Subcutaneous abdominal adipose tissue (tissue), 5 donors: ENCODE data around the gene UBE2M.
"Not testable (repeated sequence)": the region's sequence is repeated elsewhere in the genome, so short reads cannot be mapped to it uniquely, and the experiment has no call there.

Experiments
- H3K27ac ChIP-seq: one replicate; pipeline ENCODE4 v1.7.0; 2013; ENCODE audit warnings: low read depth, mild to moderate bottlenecking, inconsistent platforms, low read length, moderate library complexity
- H3K27me3 ChIP-seq, 5 donors: one replicate each; pipeline ENCODE4 v1.7.0; 2013; ENCODE audit warnings: low read length in 5 of 5, inconsistent platforms in 1 of 5; ENCODE audit not compliant: control insufficient read depth in 5 of 5, insufficient read depth in 4 of 5
- H3K36me3 ChIP-seq, 5 donors: one replicate each; pipeline ENCODE4 v1.7.0; 2013; ENCODE audit warnings: low read length in 5 of 5; ENCODE audit not compliant: control insufficient read depth in 5 of 5, insufficient read depth in 5 of 5
- H3K4me1 ChIP-seq, 5 donors: one replicate each; pipeline ENCODE4 v1.7.0; 2013; ENCODE audit warnings: low read length in 5 of 5, mild to moderate bottlenecking in 3 of 5, moderate library complexity in 1 of 5; ENCODE audit not compliant: control insufficient read depth in 5 of 5, insufficient read depth in 5 of 5
- H3K4me3 ChIP-seq, 5 donors: one replicate each; pipeline ENCODE4 v1.7.0; 2013; ENCODE audit warnings: low read length in 5 of 5, low read depth in 1 of 5
- H3K9ac ChIP-seq, 5 donors: one replicate each; pipeline ENCODE4 v1.7.0; 2013; ENCODE audit warnings: low read length in 5 of 5, mild to moderate bottlenecking in 4 of 5, moderate library complexity in 3 of 5
- H3K9me3 ChIP-seq, 5 donors: one replicate each; pipeline ENCODE4 v1.7.0; 2013; ENCODE audit warnings: low read length in 5 of 5; ENCODE audit not compliant: control insufficient read depth in 5 of 5
- donor health status: healthy.
- donor health status: healthy.
- donor health status: healthy.
- donor health status: healthy.
- donor health status: healthy.

UBE2M gene

DNA sequence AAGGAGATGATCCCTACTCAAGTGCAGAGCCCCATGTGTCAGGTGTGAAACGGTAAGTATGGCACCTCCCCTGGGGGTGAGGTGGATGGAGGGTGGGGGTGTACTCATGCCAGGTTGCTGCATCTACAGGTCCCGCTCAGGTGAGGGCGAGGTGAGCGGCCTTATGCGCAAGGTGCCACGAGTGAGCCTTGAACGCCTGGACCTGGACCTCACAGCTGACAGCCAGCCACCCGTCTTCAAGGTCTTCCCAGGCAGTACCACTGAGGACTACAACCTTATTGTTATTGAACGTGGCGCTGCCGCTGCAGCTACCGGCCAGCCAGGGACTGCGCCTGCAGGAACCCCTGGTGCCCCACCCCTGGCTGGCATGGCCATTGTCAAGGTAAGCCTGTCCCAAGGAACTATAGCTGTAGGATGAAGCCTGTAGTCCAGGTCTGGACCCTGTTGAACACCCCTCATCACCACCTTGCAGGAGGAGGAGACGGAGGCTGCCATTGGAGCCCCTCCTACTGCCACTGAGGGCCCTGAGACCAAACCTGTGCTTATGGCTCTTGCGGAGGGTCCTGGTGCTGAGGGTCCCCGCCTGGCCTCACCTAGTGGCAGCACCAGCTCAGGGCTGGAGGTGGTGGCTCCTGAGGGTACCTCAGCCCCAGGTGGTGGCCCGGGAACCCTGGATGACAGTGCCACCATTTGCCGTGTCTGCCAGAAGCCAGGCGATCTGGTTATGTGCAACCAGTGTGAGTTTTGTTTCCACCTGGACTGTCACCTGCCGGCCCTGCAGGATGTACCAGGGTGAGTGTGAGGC, 9.3 kb downstream of the UBE2M start:
- H3K4me1 ChIP-seq: peaks cover 15 to 34% (median 32%) of the 10 kb centered on the region in 5 donors
- peak overlapping the region in 1 of 5 donors; percentile 9 for H3K9ac ChIP-seq
- H3K4me3 ChIP-seq: no peak overlapping the region
- H3K36me3 ChIP-seq: peaks cover 0 to 73% (median 63%) of the 10 kb centered on the region in 5 donors
- H3K9me3 ChIP-seq: no peaks in the 10 kb centered on the region
- H3K27ac ChIP-seq: no peak overlapping the region
- no peaks in the 10 kb centered on the region for H3K27me3 ChIP-seq

DNA sequence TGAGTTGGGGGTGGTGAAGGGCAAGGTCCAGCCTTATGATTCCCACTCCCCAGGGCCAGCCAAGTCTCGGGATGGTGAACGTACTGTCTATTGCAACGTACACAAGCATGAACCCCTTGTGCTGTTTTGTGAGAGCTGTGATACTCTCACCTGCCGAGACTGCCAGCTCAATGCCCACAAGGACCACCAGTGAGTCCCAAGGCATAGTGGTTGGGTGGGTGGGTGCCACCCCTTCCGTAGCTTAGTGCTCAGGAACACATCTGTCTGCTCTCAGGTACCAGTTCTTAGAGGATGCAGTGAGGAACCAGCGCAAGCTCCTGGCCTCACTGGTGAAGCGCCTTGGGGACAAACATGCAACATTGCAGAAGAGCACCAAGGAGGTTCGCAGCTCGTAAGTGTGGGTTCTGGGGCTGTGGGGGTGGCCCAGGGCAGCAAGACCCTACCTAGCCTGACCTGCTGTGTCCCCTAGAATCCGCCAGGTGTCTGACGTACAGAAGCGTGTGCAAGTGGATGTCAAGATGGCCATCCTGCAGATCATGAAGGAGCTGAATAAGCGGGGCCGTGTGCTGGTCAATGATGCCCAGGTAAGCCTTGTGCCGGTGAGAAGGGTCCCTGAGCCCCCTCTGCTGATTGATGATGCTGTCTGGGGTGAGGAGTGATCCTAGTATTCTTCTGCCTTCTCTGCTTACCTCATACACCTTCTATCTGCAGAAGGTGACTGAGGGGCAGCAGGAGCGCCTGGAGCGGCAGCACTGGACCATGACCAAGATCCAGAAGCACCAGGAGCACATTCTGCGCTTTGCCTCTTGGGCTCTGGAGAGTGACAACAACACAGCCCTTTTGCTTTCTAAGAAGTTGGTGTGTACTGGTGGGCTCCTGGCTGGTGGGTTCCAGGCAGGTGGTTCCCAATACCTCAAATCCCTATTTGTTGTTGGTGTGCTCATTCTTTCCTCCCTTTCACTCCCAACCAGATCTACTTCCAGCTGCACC, 10.8 kb downstream of the UBE2M start:
- Histone ChIP-seq H3K36me3 (peaks cover 0 to 69% (median 60%) of the 10 kb centered on the region in 5 donors), H3K9me3 (no peaks in the 10 kb centered on the region), H3K9ac (no peak overlapping the region), H3K4me1 (peaks cover 11 to 32% (median 25%) of the 10 kb centered on the region in 5 donors), H3K27ac (no peak overlapping the region), H3K4me3 (peak overlapping the region in 1 of 5 donors; percentile 24), H3K27me3 (no peaks in the 10 kb centered on the region)

DNA sequence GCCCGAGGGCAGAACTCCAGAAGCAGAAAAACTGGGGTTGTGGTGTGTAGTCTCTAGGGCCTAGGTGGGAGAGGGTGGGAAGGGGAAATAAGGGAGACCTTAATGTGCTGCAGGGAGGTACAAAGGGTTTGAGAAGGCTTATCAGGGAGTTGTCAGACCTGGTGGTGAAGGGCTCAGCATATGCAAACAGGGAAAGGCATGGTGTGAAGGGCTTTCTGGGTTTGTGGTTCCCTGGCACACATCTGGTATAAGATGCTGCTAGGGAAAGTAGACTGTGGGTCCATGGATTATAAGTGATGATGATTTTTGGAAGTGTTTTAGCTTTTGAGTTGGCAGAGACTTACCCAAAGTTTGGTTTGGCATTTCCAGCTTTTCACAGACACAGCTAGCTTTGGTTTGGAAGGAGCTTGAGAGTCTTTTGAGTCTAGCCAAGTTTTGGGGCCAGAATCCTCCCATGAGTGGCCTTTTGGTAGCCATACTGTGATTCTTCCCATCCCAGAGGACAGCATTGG, 12.3 kb downstream of the UBE2M start:
- Histone ChIP-seq H3K27me3 (no peaks in the 10 kb centered on the region), H3K4me1 (peaks cover 11 to 32% (median 25%) of the 10 kb centered on the region in 5 donors), H3K36me3 (peaks cover 0 to 53% (median 44%) of the 10 kb centered on the region in 5 donors), H3K9me3 (no peaks in the 10 kb centered on the region), H3K27ac (peak overlapping the region; percentile 37), H3K9ac (peak overlapping the region in 4 of 5 donors; percentile 70 to 93 (median 86)), H3K4me3 (peak overlapping the region; percentile 76 to 86 (median 84))

DNA sequence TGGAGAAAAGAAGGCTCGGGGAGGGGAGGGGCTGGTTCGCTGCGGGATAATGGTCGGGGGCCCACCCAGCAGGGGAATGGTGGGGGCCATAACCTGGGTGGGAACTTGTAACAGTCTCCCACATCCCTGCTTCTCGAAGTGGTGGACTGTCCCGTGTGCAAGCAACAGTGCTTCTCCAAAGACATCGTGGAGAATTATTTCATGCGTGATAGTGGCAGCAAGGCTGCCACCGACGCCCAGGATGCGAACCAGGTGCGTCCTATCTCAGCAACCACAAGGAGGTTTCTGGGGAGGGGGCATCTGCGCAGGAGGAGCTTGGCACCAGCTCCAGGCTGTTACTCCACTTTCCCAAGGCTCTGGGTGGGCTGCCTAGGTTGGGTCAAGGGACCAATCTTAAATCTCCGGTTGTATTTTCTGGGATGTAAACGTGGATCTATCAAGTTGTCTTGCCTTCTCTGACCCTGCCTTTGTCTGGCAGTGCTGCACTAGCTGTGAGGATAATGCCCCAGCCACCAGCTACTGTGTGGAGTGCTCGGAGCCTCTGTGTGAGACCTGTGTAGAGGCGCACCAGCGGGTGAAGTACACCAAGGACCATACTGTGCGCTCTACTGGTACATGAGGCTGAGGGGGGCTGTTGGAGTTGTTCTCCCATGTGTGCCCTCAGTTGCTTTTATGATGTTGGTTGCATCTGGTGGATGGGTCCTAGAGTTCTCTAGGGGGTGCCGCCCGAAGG, 13.0 kb downstream of the UBE2M start:
- peak overlapping the region; percentile 37 for H3K27ac ChIP-seq
- peaks cover 11 to 32% (median 25%) of the 10 kb centered on the region in 5 donors for H3K4me1 ChIP-seq
- no peaks in the 10 kb centered on the region for H3K9me3 ChIP-seq
- no peaks in the 10 kb centered on the region for H3K27me3 ChIP-seq
- H3K36me3 ChIP-seq: peaks cover 0 to 47% (median 38%) of the 10 kb centered on the region in 5 donors
- H3K4me3 ChIP-seq: peak overlapping the region; percentile 76 to 86 (median 84)
- peak overlapping the region; percentile 70 to 93 (median 84) for H3K9ac ChIP-seq

DNA sequence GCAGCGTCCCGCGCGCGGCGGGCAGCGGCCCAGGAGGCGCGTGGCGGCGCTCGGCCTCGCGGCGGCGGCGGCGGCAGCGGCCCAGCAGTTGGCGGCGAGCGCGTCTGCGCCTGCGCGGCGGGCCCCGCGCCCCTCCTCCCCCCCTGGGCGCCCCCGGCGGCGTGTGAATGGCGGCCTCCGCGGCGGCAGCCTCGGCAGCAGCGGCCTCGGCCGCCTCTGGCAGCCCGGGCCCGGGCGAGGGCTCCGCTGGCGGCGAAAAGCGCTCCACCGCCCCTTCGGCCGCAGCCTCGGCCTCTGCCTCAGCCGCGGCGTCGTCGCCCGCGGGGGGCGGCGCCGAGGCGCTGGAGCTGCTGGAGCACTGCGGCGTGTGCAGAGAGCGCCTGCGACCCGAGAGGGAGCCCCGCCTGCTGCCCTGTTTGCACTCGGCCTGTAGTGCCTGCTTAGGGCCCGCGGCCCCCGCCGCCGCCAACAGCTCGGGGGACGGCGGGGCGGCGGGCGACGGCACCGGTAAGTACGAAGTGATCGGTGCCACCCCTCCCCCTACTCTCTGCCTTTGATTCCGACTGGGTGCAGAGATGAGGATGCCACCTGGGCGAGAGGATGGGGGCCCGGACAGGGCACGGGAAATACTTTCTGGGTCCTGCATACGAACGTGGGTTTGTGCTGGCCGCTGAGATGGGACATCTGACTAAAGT, 13.7 kb downstream of the UBE2M start:
- peak overlapping the region; percentile 37 for H3K27ac ChIP-seq
- H3K4me1 ChIP-seq: peaks cover 11 to 32% (median 25%) of the 10 kb centered on the region in 5 donors

DNA sequence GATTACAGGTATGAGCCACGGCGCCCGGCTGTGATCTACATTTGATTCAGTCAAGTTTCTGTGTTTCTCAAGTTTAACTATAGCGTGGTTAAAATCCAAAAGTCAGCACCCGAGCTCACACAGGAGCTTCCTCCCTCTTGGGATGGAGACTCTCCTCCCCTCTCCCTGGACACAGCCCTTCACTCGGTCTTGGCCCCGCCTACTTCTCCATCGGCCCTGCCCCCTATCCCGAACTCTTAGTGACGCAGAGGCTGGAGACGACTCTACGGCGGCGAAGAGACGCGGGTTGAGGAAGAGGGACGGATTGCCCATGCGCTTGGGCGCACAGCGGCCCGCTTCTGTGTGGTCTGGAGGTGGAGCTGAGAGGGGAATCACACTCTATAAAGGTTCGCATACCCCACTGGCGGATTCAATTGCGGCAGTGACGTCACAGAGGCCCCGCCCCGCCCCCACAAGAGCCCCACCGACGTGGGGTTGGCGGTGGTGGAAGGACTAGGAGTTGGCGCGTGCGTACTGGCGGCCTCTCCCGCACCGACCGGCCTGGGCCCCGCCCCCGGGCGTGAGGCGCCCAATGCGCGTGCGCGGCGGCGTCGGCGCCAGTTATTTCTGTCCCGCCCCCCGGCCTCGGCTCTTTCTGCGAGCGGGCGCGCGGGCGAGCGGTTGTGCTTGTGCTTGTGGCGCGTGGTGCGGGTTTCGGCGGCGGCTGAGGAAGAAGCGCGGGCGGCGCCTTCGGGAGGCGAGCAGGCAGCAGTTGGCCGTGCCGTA, 14.4 kb downstream of the UBE2M start, which contains the start of gene TRIM28:
TRIM28 (plus strand) TSS at position 239 of the 765 bp plus-strand sequence. CDS start 694 bp downstream, outside the sequence.
- H3K36me3 ChIP-seq: peaks cover 0 to 32% (median 24%) of the 10 kb centered on the region in 5 donors
- peaks cover 11 to 32% (median 25%) of the 10 kb centered on the region in 5 donors for H3K4me1 ChIP-seq
- peak within 1 kb of the TSS; percentile 90 for H3K27ac ChIP-seq
- H3K9me3 ChIP-seq: no peaks in the 10 kb centered on the region
- H3K4me3 ChIP-seq: peak within 1 kb of the TSS; percentile 54 to 86 (median 79)
- H3K9ac ChIP-seq: peak within 1 kb of the TSS; percentile 76 to 93 (median 84)
- H3K27me3 ChIP-seq: peaks cover 0 to 4% (median 0%) of the 10 kb centered on the region in 5 donors

More for the DNA sequence above, 13.7 kb downstream of the UBE2M start:
- H3K9ac ChIP-seq: peak overlapping the region; percentile 70 to 93 (median 84)
- no peaks in the 10 kb centered on the region for H3K27me3 ChIP-seq
- H3K9me3 ChIP-seq: no peaks in the 10 kb centered on the region
- peak overlapping the region; percentile 76 to 86 (median 84) for H3K4me3 ChIP-seq
- H3K36me3 ChIP-seq: peaks cover 0 to 40% (median 31%) of the 10 kb centered on the region in 5 donors

DNA sequence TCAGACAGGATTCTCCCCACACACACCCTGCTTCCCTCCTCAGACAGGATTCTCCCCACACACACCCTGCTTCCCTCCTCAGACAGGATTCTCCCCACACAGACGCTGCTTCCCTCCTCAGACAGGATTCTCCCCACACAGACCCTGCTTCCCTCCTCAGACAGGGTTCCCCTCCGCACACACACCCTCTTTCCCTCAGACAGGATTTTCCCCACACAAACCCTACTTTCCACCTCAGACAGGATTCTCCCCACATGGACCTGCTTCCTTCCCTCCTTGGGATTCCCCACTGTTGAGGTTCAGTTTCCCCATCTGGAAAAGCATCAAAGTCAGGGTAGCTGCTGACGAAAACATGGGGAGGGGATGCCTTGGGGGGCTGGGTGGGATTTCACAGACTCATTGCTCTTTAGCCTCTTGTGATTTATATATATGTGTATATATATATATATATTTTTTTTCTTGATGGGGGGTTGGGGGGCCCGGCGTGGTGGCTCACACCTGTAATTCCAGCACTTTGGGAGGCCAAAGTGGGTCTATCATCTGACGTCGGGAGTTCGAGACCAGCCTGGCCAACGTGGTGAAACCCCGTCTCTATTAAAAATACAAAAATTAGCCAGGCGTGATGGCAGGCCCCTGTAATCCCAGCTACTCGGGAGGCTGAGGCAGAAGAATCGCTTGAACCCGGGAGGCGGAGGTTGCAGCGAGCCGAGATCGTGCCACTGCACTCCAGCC, 15.6 kb downstream of the UBE2M start:
- not testable (repeated sequence) for H3K27ac ChIP-seq, H3K9me3 ChIP-seq, H3K4me3 ChIP-seq, H3K9ac ChIP-seq
- peaks cover 5 to 13% (median 8%) of the 10 kb centered on the region in 5 donors for H3K27me3 ChIP-seq
- H3K36me3 ChIP-seq: peaks cover 0 to 20% (median 12%) of the 10 kb centered on the region in 5 donors
- peaks cover 11 to 43% (median 33%) of the 10 kb centered on the region in 5 donors for H3K4me1 ChIP-seq

DNA sequence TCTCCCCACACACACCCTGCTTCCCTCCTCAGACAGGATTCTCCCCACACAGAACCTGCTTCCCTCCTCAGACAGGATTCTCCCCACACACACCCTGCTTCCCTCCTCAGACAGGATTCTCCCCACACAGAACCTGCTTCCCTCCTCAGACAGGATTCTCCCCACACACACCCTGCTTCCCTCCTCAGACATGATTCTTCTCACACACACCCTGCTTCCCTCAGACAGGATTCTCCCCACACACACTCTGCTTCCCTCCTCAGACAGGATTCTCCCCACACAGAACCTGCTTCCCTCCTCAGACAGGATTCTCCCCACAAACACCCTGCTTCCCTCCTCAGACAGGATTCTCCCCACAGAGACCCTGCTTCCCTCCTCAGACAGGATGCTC, 19.2 kb downstream of the UBE2M start:
- H3K9ac ChIP-seq, H3K9me3 ChIP-seq, H3K27ac ChIP-seq, H3K4me3 ChIP-seq, H3K36me3 ChIP-seq: not testable (repeated sequence)
- Histone ChIP-seq H3K4me1 (peaks cover 0 to 16% (median 8%) of the 10 kb centered on the region in 5 donors), H3K27me3 (peaks cover 7 to 19% (median 18%) of the 10 kb centered on the region in 5 donors)
